ENCODE measurements around the gene EZH2.
A peak's percentile ranks its signal among the peaks of the same experiment; 100 is the strongest.

The EZH2 gene

GRCh38 chr7:148852272-148852671, 31.8 kb downstream of the EZH2 start:
- no peak for DNase-seq

GRCh38 chr7:148850564-148850963, 33.5 kb downstream of the EZH2 start:
- no peak for DNase-seq

GRCh38 chr7:148849393-148850098, 34.5 kb downstream of the EZH2 start:
- DNase-seq, result no peak

- no peak for DNase-seq
These were observed 36.0 kb downstream of the EZH2 start for GRCh38 chr7:148847815-148848734.

- DNase-seq, result peak; percentile 52
These were observed 45.2 kb downstream of the EZH2 start for GRCh38 chr7:148838905-148839304.

- DNase-seq, result no peak
These were observed 48.2 kb downstream of the EZH2 start for GRCh38 chr7:148835854-148836253.

GRCh38 chr7:148834605-148835004, 49.5 kb downstream of the EZH2 start:
- DNase-seq, result no peak

- no peak for DNase-seq
These were observed 52.3 kb downstream of the EZH2 start for GRCh38 chr7:148831782-148832181.

- DNase-seq, result no peak
These were observed 53.0 kb downstream of the EZH2 start for GRCh38 chr7:148830897-148831692.

- DNase-seq, result no peak
These were observed 55.1 kb downstream of the EZH2 start for GRCh38 chr7:148828965-148829364.

GRCh38 chr7:148825338-148825737, 58.8 kb downstream of the EZH2 start:
- DNase-seq, result no peak

GRCh38 chr7:148824864-148825263, 59.2 kb downstream of the EZH2 start:
- DNase-seq, result no peak

- no peak for DNase-seq
These were observed 62.7 kb downstream of the EZH2 start for GRCh38 chr7:148821422-148821821.

- DNase-seq, result no peak
These were observed 64.3 kb downstream of the EZH2 start for GRCh38 chr7:148819697-148820360.

- no peak for DNase-seq
These were observed 68.5 kb downstream of the EZH2 start for GRCh38 chr7:148815612-148816011.

GRCh38 chr7:148814922-148815559, 69.0 kb downstream of the EZH2 start:
- DNase-seq, result no peak

- no peak for DNase-seq
These were observed 70.2 kb downstream of the EZH2 start for GRCh38 chr7:148813890-148814289.

- DNase-seq, result no peak
These were observed 72.2 kb downstream of the EZH2 start for GRCh38 chr7:148811892-148812291.

- DNase-seq, result no peak
These were observed 74.2 kb downstream of the EZH2 start for GRCh38 chr7:148809856-148810255.

- DNase-seq, result no peak
These were observed 76.7 kb downstream of the EZH2 start for GRCh38 chr7:148807436-148807835.

GRCh38 chr7:148806187-148806586, 77.9 kb downstream of the EZH2 start:
- DNase-seq, result no peak

Measured in activated CD4-positive, alpha-beta T cell treated with anti-CD3 and anti-CD28 coated beads, Interleukin-2, amount 50 U/mL, for 16 hours (primary cell).